Nephron progenitor cell (in vitro differentiated cells): ENCODE measurements around the gene TEX13A.

ENCODE experiments used
- DNase-seq: peaks from one replicate; pipeline ENCODE4 v3.0.0; 2021
- H3K27ac Mint-ChIP-seq: 2 replicates; pipeline ENCODE4 v1.8.0; 2021; ENCODE audit warnings: mild to moderate bottlenecking, moderate library complexity, mixed read lengths
- H3K27me3 Mint-ChIP-seq: 2 replicates; pipeline ENCODE4 v1.8.0; 2021; ENCODE audit warnings: mild to moderate bottlenecking, low read depth, mixed read lengths; ENCODE audit not compliant: poor library complexity
- H3K36me3 Mint-ChIP-seq: 2 replicates; pipeline ENCODE4 v1.8.0; 2021; ENCODE audit warnings: low read depth, mixed read lengths
- H3K4me1 Mint-ChIP-seq: 2 replicates; pipeline ENCODE4 v1.8.0; 2021; ENCODE audit warnings: mixed read lengths
- H3K4me3 Mint-ChIP-seq: 2 replicates; pipeline ENCODE4 v1.8.0; 2021; ENCODE audit warnings: mild to moderate bottlenecking, moderate library complexity, mixed read lengths
- H3K9me3 Mint-ChIP-seq: 2 replicates; pipeline ENCODE4 v1.8.0; 2021; ENCODE audit warnings: mild to moderate bottlenecking, moderate library complexity, mixed read lengths
- TF ChIP-seq, protein P1 (sequence below): fragments of 200-600 bp; sonication (generic); IDR thresholded peaks from 2 replicates; pipeline ENCODE4 v1.5.0; 2021; ENCODE audit warnings: antibody characterized with exemption

The TEX13A gene, protein sequence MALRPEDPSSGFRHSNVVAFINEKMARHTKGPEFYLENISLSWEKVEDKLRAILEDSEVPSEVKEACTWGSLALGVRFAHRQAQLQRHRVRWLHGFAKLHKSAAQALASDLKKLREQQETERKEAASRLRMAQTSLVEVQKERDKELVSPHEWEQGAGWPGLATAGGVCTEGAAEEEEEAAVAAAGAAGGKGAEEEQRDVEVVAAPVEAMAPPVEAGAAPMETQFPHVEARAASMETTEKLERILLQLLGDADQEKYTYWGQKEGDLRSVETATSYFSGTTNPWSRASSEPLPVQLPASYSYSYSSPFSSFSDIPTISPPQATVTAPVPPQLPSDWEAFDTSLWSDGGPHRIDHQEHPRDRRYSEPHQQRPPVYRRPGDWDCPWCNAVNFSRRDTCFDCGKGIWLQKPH

GRCh38 chrX:105220636-105221035 is at the start of gene TEX13A:
Gene TEX13A, minus strand, starts transcription at chrX:105220694. Its CDS starts 297 bp downstream, at chrX:105220397.
- DNase-seq, result no peak
- Mint-ChIP-seq H3K4me3 (no peak within 1 kb of the TSS), H3K4me1 (no peaks in the 10 kb centered on the region), H3K36me3 (no peaks in the 10 kb centered on the region), H3K27ac (no peak within 1 kb of the TSS), H3K27me3 (no peaks in the 10 kb centered on the region), H3K9me3 (peaks cover 47% of the 10 kb centered on the region)
- TF ChIP-seq, protein P1, sequence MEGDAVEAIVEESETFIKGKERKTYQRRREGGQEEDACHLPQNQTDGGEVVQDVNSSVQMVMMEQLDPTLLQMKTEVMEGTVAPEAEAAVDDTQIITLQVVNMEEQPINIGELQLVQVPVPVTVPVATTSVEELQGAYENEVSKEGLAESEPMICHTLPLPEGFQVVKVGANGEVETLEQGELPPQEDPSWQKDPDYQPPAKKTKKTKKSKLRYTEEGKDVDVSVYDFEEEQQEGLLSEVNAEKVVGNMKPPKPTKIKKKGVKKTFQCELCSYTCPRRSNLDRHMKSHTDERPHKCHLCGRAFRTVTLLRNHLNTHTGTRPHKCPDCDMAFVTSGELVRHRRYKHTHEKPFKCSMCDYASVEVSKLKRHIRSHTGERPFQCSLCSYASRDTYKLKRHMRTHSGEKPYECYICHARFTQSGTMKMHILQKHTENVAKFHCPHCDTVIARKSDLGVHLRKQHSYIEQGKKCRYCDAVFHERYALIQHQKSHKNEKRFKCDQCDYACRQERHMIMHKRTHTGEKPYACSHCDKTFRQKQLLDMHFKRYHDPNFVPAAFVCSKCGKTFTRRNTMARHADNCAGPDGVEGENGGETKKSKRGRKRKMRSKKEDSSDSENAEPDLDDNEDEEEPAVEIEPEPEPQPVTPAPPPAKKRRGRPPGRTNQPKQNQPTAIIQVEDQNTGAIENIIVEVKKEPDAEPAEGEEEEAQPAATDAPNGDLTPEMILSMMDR, result no peak

GRCh38 chrX:105269386-105269785 is 48.9 kb upstream of the TEX13A start:
- peaks cover 8% of the 10 kb centered on the region for H3K9me3 Mint-ChIP-seq
- no peak for DNase-seq
- no peaks in the 10 kb centered on the region for H3K36me3 Mint-ChIP-seq
- peaks cover 20% of the 10 kb centered on the region for H3K4me1 Mint-ChIP-seq
- no peaks in the 10 kb centered on the region for H3K27me3 Mint-ChIP-seq
- no peak overlapping the region for H3K4me3 Mint-ChIP-seq
- TF ChIP-seq, protein P1, result no peak
- no peak overlapping the region for H3K27ac Mint-ChIP-seq

GRCh38 chrX:105267167-105267566 is 46.7 kb upstream of the TEX13A start:
- H3K4me3 Mint-ChIP-seq, result no peak overlapping the region
- TF ChIP-seq, protein P1, result no peak
- H3K4me1 Mint-ChIP-seq, result peaks cover 21% of the 10 kb centered on the region
- no peak for DNase-seq
- H3K27me3 Mint-ChIP-seq, result no peaks in the 10 kb centered on the region
- H3K36me3 Mint-ChIP-seq, result no peaks in the 10 kb centered on the region
- H3K27ac Mint-ChIP-seq, result no peak overlapping the region
- H3K9me3 Mint-ChIP-seq, result peaks cover 10% of the 10 kb centered on the region

DNA sequence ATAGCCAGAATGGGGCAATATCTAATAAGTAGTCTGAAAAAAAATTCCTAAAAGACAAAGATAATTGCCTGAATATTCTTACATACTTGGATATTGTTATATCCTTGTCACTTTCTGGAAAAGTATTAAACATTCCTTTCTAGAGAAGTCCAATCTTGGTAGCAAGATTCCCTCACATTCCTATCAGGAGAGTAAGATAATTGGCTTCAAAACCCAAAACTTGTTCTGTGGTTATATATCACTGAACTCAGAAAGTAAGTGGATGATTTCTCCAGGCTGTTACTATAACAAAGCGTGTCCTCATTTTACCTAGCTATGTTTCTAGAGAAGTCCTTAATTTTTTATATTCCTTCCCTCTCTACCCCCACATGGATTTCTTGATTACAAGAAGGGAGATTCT is 46.0 kb upstream of the TEX13A start:
- H3K4me3 Mint-ChIP-seq, result no peak overlapping the region
- peaks cover 21% of the 10 kb centered on the region for H3K4me1 Mint-ChIP-seq
- TF ChIP-seq, protein P1, result no peak
- H3K36me3 Mint-ChIP-seq, result no peaks in the 10 kb centered on the region
- H3K27me3 Mint-ChIP-seq, result no peaks in the 10 kb centered on the region
- H3K9me3 Mint-ChIP-seq, result peaks cover 11% of the 10 kb centered on the region
- no peak for DNase-seq
- no peak overlapping the region for H3K27ac Mint-ChIP-seq

- peaks cover 21% of the 10 kb centered on the region for H3K4me1 Mint-ChIP-seq
- H3K36me3 Mint-ChIP-seq, result no peaks in the 10 kb centered on the region
- no peak for DNase-seq
- H3K9me3 Mint-ChIP-seq, result peaks cover 11% of the 10 kb centered on the region
- H3K27me3 Mint-ChIP-seq, result no peaks in the 10 kb centered on the region
- H3K27ac Mint-ChIP-seq, result no peak overlapping the region
- H3K4me3 Mint-ChIP-seq, result no peak overlapping the region
- TF ChIP-seq, protein P1, result no peak
Observed at GRCh38 chrX:105265093-105265492, 44.6 kb upstream of the TEX13A start.

DNA sequence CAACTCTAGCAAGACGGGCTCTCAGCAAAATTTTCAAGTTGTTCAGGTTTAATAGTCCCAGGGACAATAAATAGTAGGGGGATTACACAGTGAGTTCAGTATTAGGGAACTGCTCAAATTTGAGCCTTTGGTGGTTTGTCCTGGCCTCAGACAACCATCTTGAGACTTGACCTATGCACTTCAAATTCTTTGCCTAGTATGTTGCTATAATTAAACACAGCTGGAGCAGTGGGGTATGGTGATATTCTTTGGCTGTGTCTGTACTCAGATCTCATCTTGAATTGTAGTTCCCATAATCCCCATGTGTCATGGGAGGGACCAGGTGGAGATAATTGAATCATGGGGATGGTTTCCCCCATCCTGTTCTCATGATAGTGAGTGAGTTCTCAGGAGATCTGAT is 43.3 kb upstream of the TEX13A start:
- no peak for DNase-seq
- TF ChIP-seq, protein P1, result no peak
- no peak overlapping the region for H3K4me3 Mint-ChIP-seq

More for the DNA sequence above, 43.3 kb upstream of the TEX13A start:
- Mint-ChIP-seq H3K4me1 (peaks cover 21% of the 10 kb centered on the region), H3K27me3 (no peaks in the 10 kb centered on the region), H3K9me3 (peaks cover 17% of the 10 kb centered on the region), H3K27ac (no peak overlapping the region), H3K36me3 (no peaks in the 10 kb centered on the region)
